ENCODE results near the gene CAPN2. TPM values are rescaled to one million over a fixed set of nuclear protein-coding genes. Genes with fewer than 3 reads are reported as not detected.
"Not testable (repeated sequence)": the region's sequence is repeated elsewhere in the genome, so short reads cannot be mapped to it uniquely, and the experiment has no call there.

The CAPN2 gene
- total RNA-seq, 2 experiments from 2014 or later, result not detected

DNA sequence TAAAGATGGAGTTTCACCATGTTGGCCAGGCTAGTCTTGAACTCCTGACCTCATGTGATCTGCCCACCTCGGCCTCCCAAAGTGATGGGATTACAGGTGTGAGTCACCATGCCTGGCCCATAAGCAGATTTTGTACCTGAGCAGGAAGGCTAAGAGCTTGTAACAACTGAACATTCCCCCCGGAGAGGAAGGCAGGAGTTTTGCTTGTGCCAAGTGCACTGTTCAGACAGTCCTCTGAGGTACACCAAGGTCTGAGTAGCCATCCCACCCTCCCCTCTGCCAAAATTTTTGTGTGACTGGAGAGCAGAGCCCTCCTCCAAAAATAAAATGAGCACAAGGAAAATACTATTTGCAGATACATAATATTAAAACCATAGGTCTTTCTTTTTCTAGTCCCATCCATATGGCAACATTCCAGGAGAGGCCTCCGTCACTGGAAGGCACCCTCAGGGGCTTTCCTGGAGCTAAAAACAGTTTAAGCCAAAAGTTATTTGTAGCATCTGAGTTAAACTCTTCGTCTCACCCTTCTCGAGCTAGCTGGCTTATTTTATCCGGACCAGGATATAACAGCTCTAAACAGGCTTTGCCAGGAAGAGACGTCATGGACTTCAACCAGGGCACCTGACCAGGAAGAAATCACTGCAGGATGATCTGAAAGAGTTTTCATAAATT, 27.2 kb downstream of the CAPN2 start:
- Histone ChIP-seq H3K4me1 (ENCODE audit: insufficient read depth, low read length, poor library complexity, severe bottlenecking) (no peaks in the 10 kb centered on the region), H3K4me2 (ENCODE audit: low read length) (no peak overlapping the region), H4K20me1 (ENCODE audit: insufficient read depth, low read length) (no peaks in the 10 kb centered on the region), H3K4me3 (ENCODE audit: low read depth, low read length, poor library complexity, severe bottlenecking) (no peak overlapping the region), H3K9me2 (ENCODE audit: insufficient read depth, low read length) (no peaks in the 10 kb centered on the region), H2AFZ (ENCODE audit: low read length) (no peak overlapping the region), H3K79me2 (ENCODE audit: insufficient read depth, low read depth, low read length) (no peaks in the 10 kb centered on the region), H3K27ac (ENCODE audit: low read depth, low read length, poor library complexity, severe bottlenecking) (no peak overlapping the region), H3K36me3 (ENCODE audit: insufficient read depth, low read length) (no peaks in the 10 kb centered on the region), H3K9me3 (ENCODE audit: low read length) (no peaks in the 10 kb centered on the region)
- ChIA-PET POLR2A (interaction anchor here (0.6 kb wide), 1 partner anchor 130 kb away, joined by 3 read pairs; no protein-coding TSS in a partner anchor), CTCF (ENCODE audit: unreplicated experiment) (no interaction called here)
- no peak for DNase-seq (ENCODE audit: low spot score)
- TF ChIP-seq EZH2phosphoT487 (IDR thresholded peaks at IDR 0.05; ENCODE audit: borderline replicate concordance, low read depth, low read length), result no peak
- TF ChIP-seq, protein P1, sequence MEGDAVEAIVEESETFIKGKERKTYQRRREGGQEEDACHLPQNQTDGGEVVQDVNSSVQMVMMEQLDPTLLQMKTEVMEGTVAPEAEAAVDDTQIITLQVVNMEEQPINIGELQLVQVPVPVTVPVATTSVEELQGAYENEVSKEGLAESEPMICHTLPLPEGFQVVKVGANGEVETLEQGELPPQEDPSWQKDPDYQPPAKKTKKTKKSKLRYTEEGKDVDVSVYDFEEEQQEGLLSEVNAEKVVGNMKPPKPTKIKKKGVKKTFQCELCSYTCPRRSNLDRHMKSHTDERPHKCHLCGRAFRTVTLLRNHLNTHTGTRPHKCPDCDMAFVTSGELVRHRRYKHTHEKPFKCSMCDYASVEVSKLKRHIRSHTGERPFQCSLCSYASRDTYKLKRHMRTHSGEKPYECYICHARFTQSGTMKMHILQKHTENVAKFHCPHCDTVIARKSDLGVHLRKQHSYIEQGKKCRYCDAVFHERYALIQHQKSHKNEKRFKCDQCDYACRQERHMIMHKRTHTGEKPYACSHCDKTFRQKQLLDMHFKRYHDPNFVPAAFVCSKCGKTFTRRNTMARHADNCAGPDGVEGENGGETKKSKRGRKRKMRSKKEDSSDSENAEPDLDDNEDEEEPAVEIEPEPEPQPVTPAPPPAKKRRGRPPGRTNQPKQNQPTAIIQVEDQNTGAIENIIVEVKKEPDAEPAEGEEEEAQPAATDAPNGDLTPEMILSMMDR (conservative IDR thresholded peaks at IDR 0.05; ENCODE audit: low read length), result no peak
- no TSS peak for BruUV-seq (replicated peaks)
- intact Hi-C loops (cut with micrococcal nuclease; ENCODE audit: unreplicated experiment), result no loop called here

DNA sequence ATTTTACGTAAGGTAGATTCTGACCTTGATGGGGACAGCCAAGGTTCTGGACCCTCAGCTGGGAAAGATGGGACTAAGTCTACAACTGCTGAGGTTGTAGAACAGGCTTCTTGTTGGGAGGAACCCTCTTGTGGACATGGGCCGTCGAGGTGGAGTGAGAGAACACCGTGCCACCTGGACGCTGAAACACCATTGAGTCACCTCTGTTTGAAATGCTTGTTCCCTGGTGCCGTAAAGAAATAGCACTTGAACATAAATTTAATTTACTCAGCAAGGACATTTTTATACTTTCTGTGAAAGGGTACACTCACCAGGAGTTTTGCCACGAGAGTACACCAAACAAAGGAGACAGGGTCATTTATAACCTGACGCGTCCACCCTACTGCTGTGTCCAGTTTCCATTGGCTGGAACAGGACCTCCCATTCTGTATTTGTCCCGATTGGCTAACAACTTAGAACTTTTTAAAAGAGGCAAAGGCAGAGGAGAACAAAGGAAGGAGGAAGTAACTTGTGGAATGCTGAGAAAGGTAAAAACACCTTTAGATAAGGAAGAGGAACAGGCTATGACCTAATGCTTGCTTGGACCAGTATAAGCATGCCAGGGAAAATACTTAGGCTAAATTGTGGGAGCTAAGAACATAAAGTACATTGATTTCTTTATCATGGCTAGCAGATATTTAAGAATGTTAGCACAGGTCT, 27.8 kb downstream of the CAPN2 start:
- H3K36me3 ChIP-seq (ENCODE audit: insufficient read depth, low read length); H3K4me3 ChIP-seq (ENCODE audit: low read depth, low read length, poor library complexity, severe bottlenecking); H3K9me3 ChIP-seq (ENCODE audit: low read length); BruUV-seq (replicated peaks); intact Hi-C loops (cut with micrococcal nuclease; ENCODE audit: unreplicated experiment); DNase-seq (ENCODE audit: low spot score); H2AFZ ChIP-seq (ENCODE audit: low read length); CTCF ChIA-PET (ENCODE audit: unreplicated experiment); H3K4me1 ChIP-seq (ENCODE audit: insufficient read depth, low read length, poor library complexity, severe bottlenecking); H3K9me2 ChIP-seq (ENCODE audit: insufficient read depth, low read length); H3K27ac ChIP-seq (ENCODE audit: low read depth, low read length, poor library complexity, severe bottlenecking); H3K79me2 ChIP-seq (ENCODE audit: insufficient read depth, low read depth, low read length); H4K20me1 ChIP-seq (ENCODE audit: insufficient read depth, low read length); H3K4me2 ChIP-seq (ENCODE audit: low read length): not testable (repeated sequence)
- POLR2A ChIA-PET, result interaction anchor here (0.8 kb wide), 1 partner anchor 28 kb away, joined by 3 read pairs; the partner anchor contains the start of gene CAPN2

DNA sequence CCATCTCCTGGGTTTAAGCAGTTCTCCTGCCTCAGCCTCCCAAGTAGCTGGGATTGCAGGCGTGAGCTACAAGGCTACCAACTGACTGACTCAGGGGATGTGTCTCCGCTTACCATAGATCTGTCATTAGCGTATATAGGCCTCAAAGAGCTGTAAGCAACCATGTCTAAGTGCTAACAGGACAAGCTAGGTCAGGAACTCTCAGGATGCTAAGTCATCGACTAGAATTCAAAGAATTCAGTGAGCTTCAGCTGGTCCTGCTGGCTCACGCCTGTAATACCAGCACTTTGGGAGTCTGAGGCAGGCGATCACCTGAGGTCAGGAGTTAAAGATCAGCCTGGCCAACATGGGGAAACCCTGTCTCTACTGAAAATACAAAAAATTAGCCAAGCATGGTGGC, 29.5 kb downstream of the CAPN2 start:
- Histone ChIP-seq H3K36me3 (ENCODE audit: insufficient read depth, low read length) (no peaks in the 10 kb centered on the region), H3K4me3 (ENCODE audit: low read depth, low read length, poor library complexity, severe bottlenecking) (no peak overlapping the region), H3K9me2 (ENCODE audit: insufficient read depth, low read length) (no peaks in the 10 kb centered on the region), H2AFZ (ENCODE audit: low read length) (no peak overlapping the region), H3K79me2 (ENCODE audit: insufficient read depth, low read depth, low read length) (no peaks in the 10 kb centered on the region), H4K20me1 (ENCODE audit: insufficient read depth, low read length) (no peaks in the 10 kb centered on the region), H3K9me3 (ENCODE audit: low read length) (no peaks in the 10 kb centered on the region), H3K4me2 (ENCODE audit: low read length) (no peak overlapping the region), H3K4me1 (ENCODE audit: insufficient read depth, low read length, poor library complexity, severe bottlenecking) (no peaks in the 10 kb centered on the region), H3K27ac (ENCODE audit: low read depth, low read length, poor library complexity, severe bottlenecking) (no peak overlapping the region)
- POLR2A ChIA-PET, result interaction anchor here (0.7 kb wide), 1 partner anchor 1004 kb away, joined by 3 read pairs; no protein-coding TSS in a partner anchor
- no TSS peak for BruUV-seq (replicated peaks)
- intact Hi-C loops (cut with micrococcal nuclease; ENCODE audit: unreplicated experiment), result no loop called here
- no peak for TF ChIP-seq EZH2phosphoT487 (IDR thresholded peaks at IDR 0.05; ENCODE audit: borderline replicate concordance, low read depth, low read length)
- TF ChIP-seq, protein P1 (conservative IDR thresholded peaks at IDR 0.05; ENCODE audit: low read length), result no peak
- CTCF ChIA-PET (ENCODE audit: unreplicated experiment), result no interaction called here
- no peak for DNase-seq (ENCODE audit: low spot score)

Measured in OCI-LY7 (cell line).